ENCODE data around the gene TMEM245.

DNA sequence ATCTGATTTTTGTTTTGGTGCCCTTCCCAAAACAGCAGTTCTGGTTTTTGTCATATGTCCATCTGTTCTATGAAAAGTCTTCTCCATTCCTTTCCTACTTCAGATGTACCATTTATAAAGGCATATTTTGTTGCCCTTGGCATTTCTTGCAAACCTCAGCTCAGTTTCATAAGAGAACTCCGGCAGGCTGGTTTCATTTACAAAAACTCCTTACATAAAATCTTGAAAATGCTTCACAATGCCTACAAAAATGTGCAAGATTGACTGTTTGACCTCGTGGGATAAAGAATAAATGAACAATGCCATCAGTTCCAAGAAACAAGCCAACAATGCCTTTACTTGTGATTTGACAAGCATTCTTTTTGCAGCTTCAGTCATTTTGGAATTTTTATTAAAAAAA lies 67.3 kb downstream of the TMEM245 start:
- TF ChIP-seq, protein P1, sequence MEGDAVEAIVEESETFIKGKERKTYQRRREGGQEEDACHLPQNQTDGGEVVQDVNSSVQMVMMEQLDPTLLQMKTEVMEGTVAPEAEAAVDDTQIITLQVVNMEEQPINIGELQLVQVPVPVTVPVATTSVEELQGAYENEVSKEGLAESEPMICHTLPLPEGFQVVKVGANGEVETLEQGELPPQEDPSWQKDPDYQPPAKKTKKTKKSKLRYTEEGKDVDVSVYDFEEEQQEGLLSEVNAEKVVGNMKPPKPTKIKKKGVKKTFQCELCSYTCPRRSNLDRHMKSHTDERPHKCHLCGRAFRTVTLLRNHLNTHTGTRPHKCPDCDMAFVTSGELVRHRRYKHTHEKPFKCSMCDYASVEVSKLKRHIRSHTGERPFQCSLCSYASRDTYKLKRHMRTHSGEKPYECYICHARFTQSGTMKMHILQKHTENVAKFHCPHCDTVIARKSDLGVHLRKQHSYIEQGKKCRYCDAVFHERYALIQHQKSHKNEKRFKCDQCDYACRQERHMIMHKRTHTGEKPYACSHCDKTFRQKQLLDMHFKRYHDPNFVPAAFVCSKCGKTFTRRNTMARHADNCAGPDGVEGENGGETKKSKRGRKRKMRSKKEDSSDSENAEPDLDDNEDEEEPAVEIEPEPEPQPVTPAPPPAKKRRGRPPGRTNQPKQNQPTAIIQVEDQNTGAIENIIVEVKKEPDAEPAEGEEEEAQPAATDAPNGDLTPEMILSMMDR (IDR thresholded peaks at IDR 0.05): no peak
- TF ChIP-seq EZH2 (IDR thresholded peaks at IDR 0.05; ENCODE audit: borderline replicate concordance, insufficient read depth, low read depth, low read length, poor library complexity, severe bottlenecking): no peak
